IMR-90 (cell line): ENCODE data around the gene TALDO1. TPM values are rescaled to one million over a fixed set of nuclear protein-coding genes. Genes with fewer than 3 reads are reported as not detected.
A peak's percentile ranks its signal among the peaks of the same experiment; 100 is the strongest.

Experiments
- ATAC-seq: fragments of 200-7000 bp; cut with Tn5 transposase; 2 replicates; pipeline ENCODE4 v1.9.1; 2020; ENCODE audit warnings: low read depth, mild to moderate bottlenecking, moderate library complexity
- BruUV-seq: library from RNA; stranded (reverse); fragments of 400-500 nt; replicated peaks from 2 replicates; lab custom pipeline; 2021; lab: Mats Ljungman, UMichigan
- CTCF ChIA-PET: fragments of 300-600 bp; formaldehyde crosslinking; extraction: SDS; loops from one replicate; lab custom pipeline; 2021; ENCODE audit warnings: antibody characterized with exemption; lab: Yijun Ruan, JAX
- POLR2A ChIA-PET: fragments of 300-600 bp; sonication (Branson Sonifier 250); formaldehyde crosslinking; loops from one replicate; lab custom pipeline; 2022; ENCODE audit warnings: antibody characterized with exemption; ENCODE audit not compliant: unreplicated experiment; lab: Charles Lee
- DNase-seq: peaks from one replicate; pipeline ENCODE4 v3.0.0; 2013
- H2AFZ ChIP-seq: replicated peaks from 2 replicates; pipeline ENCODE3; 2013; ENCODE audit warnings: low read length, mild to moderate bottlenecking; ENCODE audit not compliant: poor library complexity
- H2AK5ac ChIP-seq: 2 replicates; pipeline ENCODE4 v1.6.1; 2013; ENCODE audit warnings: low read depth, low read length, inconsistent platforms
- H2AK9ac ChIP-seq: replicated peaks from 2 replicates; pipeline ENCODE3; 2013; ENCODE audit warnings: mild to moderate bottlenecking, low read depth, low read length, moderate library complexity; ENCODE audit not compliant: poor library complexity
- H2BK120ac ChIP-seq: 2 replicates; pipeline ENCODE4 v1.6.1; 2013; ENCODE audit warnings: low read depth, low read length, inconsistent platforms
- H2BK15ac ChIP-seq: 3 replicates; pipeline ENCODE4 v1.6.1; 2013; ENCODE audit warnings: low read depth, low read length, inconsistent platforms
- H2BK20ac ChIP-seq: 2 replicates; pipeline ENCODE4 v1.6.1; 2013; ENCODE audit warnings: low read depth, mild to moderate bottlenecking, inconsistent platforms, low read length, moderate library complexity
- H2BK5ac ChIP-seq: 2 replicates; pipeline ENCODE4 v1.6.1; 2013; ENCODE audit warnings: mild to moderate bottlenecking, low read depth, low read length, inconsistent platforms; ENCODE audit not compliant: poor library complexity, severe bottlenecking
- H3K14ac ChIP-seq: replicated peaks from 2 replicates; pipeline ENCODE4 v1.6.1; 2013; ENCODE audit warnings: low read depth, low read length, inconsistent platforms
- H3K18ac ChIP-seq: 2 replicates; pipeline ENCODE4 v1.6.1; 2013; ENCODE audit warnings: low read depth, low read length, control low read depth
- H3K23ac ChIP-seq: 2 replicates; pipeline ENCODE4 v1.6.1; 2013; ENCODE audit warnings: low read depth, low read length, inconsistent platforms
- H3K27ac ChIP-seq: 2 replicates; pipeline ENCODE4 v1.5.1; 2013; ENCODE audit warnings: mild to moderate bottlenecking, control low read depth, low read length; ENCODE audit not compliant: insufficient read depth
- H3K27me3 ChIP-seq: 2 replicates; pipeline ENCODE4 v1.6.1; 2013; ENCODE audit warnings: low read length; ENCODE audit not compliant: control insufficient read depth, insufficient read depth
- H3K36me3 ChIP-seq: 2 replicates; pipeline ENCODE4 v1.6.1; 2013; ENCODE audit warnings: low read length, mixed read lengths; ENCODE audit not compliant: control insufficient read depth, insufficient read depth
- H3K4ac ChIP-seq: 2 replicates; pipeline ENCODE4 v1.6.1; 2013; ENCODE audit warnings: low read depth, low read length, inconsistent platforms
- H3K4me1 ChIP-seq: 2 replicates; pipeline ENCODE4 v1.6.1; 2013; ENCODE audit warnings: low read length, mixed read lengths; ENCODE audit not compliant: control insufficient read depth, insufficient read depth
- H3K4me2 ChIP-seq: 2 replicates; pipeline ENCODE4 v1.6.1; 2013; ENCODE audit warnings: low read depth, mild to moderate bottlenecking, control low read depth, low read length, moderate library complexity
- H3K4me3 ChIP-seq: 2 replicates; pipeline ENCODE4 v1.5.1; 2013; ENCODE audit warnings: low read depth, mild to moderate bottlenecking, control low read depth, low read length, moderate library complexity; ENCODE audit not compliant: insufficient read depth
- H3K56ac ChIP-seq: 2 replicates; pipeline ENCODE4 v1.6.1; 2013; ENCODE audit warnings: low read length, inconsistent platforms; ENCODE audit not compliant: insufficient read depth; ENCODE audit errors: extremely low read depth
- H3K79me1 ChIP-seq, 2 experiments: 2 replicates each; pipeline ENCODE4 v1.6.1; 2013; ENCODE audit warnings: low read length in 2 of 2, inconsistent platforms in 1 of 2, low read depth in 1 of 2
- H3K9ac ChIP-seq: 2 replicates; pipeline ENCODE4 v1.6.1; 2013; ENCODE audit warnings: low read depth, low read length, control low read depth
- H3K9me1 ChIP-seq: 2 replicates; pipeline ENCODE4 v1.6.1; 2013; ENCODE audit warnings: low read length, inconsistent platforms; ENCODE audit not compliant: insufficient read depth
- H3K9me3 ChIP-seq: 2 replicates; pipeline ENCODE4 v1.6.1; 2013; ENCODE audit warnings: low read length; ENCODE audit not compliant: control insufficient read depth, insufficient read depth
- H4K20me1 ChIP-seq: 2 replicates; pipeline ENCODE4 v1.6.1; 2013; ENCODE audit warnings: low read length, inconsistent platforms; ENCODE audit not compliant: insufficient read depth
- H4K5ac ChIP-seq: 2 replicates; pipeline ENCODE4 v1.6.1; 2013; ENCODE audit warnings: mild to moderate bottlenecking, low read depth, low read length, control low read depth
- H4K8ac ChIP-seq, 2 experiments: 2 replicates each; pipeline ENCODE4 v1.6.1; 2013; ENCODE audit warnings: low read depth in 2 of 2, low read length in 2 of 2, control low read depth in 1 of 2, inconsistent platforms in 1 of 2
- H4K91ac ChIP-seq: 2 replicates; pipeline ENCODE4 v1.6.1; 2013; ENCODE audit warnings: low read depth, low read length, inconsistent platforms; ENCODE audit not compliant: insufficient read depth
- BHLHE40 ChIP-seq: fragments of 150-350 bp; IDR thresholded peaks from 2 replicates; pipeline ENCODE4 v1.6.1; 2016; ENCODE audit warnings: mild to moderate bottlenecking, low read depth, low read length
- CEBPB ChIP-seq: IDR thresholded peaks from 2 replicates; pipeline ENCODE4 v1.6.1; 2012; ENCODE audit warnings: low read depth, low read length, improper control_type of control experiment
- CHD1 ChIP-seq: IDR thresholded peaks from 2 replicates; pipeline ENCODE4 v1.6.1; 2012; ENCODE audit warnings: low read depth, low read length, improper control_type of control experiment
- FOS ChIP-seq: fragments of 150-350 bp; IDR thresholded peaks from 2 replicates; pipeline ENCODE4 v1.6.1; 2016; ENCODE audit warnings: low read depth, low read length
- MAFK ChIP-seq: IDR thresholded peaks from 2 replicates; pipeline ENCODE4 v1.6.1; 2012; ENCODE audit warnings: low read depth, low read length, improper control_type of control experiment
- MAZ ChIP-seq: IDR thresholded peaks from 2 replicates; pipeline ENCODE4 v1.6.1; 2012; ENCODE audit warnings: low read depth, mild to moderate bottlenecking, low read length, improper control_type of control experiment, moderate library complexity, borderline replicate concordance
- MXI1 ChIP-seq: IDR thresholded peaks from 2 replicates; pipeline ENCODE4 v1.6.1; 2012; ENCODE audit warnings: low read depth, mild to moderate bottlenecking, low read length, moderate library complexity, borderline replicate concordance
- NFE2L2 ChIP-seq: fragments of 150-350 bp; IDR thresholded peaks from 2 replicates; pipeline ENCODE4 v1.6.1; 2016; ENCODE audit warnings: low read depth, mild to moderate bottlenecking, low read length
- RCOR1 ChIP-seq: IDR thresholded peaks from 2 replicates; pipeline ENCODE4 v1.6.1; 2012; ENCODE audit warnings: mild to moderate bottlenecking, low read length, improper control_type of control experiment; ENCODE audit not compliant: insufficient replicate concordance
- RFX5 ChIP-seq: IDR thresholded peaks from 2 replicates; pipeline ENCODE4 v1.8.0; 2012; ENCODE audit warnings: low read depth, mild to moderate bottlenecking, low read length, moderate library complexity
- SMC3 ChIP-seq: fragments of 150-350 bp; IDR thresholded peaks from 2 replicates; pipeline ENCODE4 v1.6.1; 2016; ENCODE audit warnings: low read depth, mild to moderate bottlenecking, antibody characterized with exemption, low read length, moderate library complexity
- USF2 ChIP-seq: fragments of 150-350 bp; IDR thresholded peaks from 2 replicates; pipeline ENCODE4 v1.6.1; 2017; ENCODE audit warnings: mild to moderate bottlenecking, antibody characterized with exemption, low read length, low read depth
- WGBS, 2 experiments: methylation state at CpG; one replicate each; pipeline versions ENCODE4 v1.1.5 to v1.1.7; 2013; ENCODE audit warnings: missing lambda C conversion rate in 2 of 2; ENCODE audit not compliant: insufficient read length in 1 of 2; ENCODE audit errors: extremely low coverage in 2 of 2; 5-methylcytosine and 5-hydroxymethylcytosine counted together
- dilution Hi-C: fragments of 300-500 bp; cut with HindIII; formaldehyde crosslinking; loops from one replicate; pipeline ENCODE4 v1.14.3; 2018; ENCODE audit warnings: low sequenced_read_pairs; ENCODE audit not compliant: unreplicated experiment
- in situ Hi-C: fragments of 300-500 bp; cut with MboI; formaldehyde crosslinking; loops from 3 replicates; pipeline ENCODE4 v1.14.3; 2019; ENCODE audit warnings: low sequenced_read_pairs, inconsistent platforms, mixed read lengths
- intact Hi-C: fragments of 100-400 bp; cut with micrococcal nuclease; formaldehyde crosslinking; loops from 2 replicates; pipeline ENCODE4 v1.10.0; 2022
- polyA plus RNA-seq, 3 experiments: library from polyadenylated mRNA; depleted of rRNA; stranded (reverse); fragments of >200 nt; gene quantifications; 2 replicates each; pipeline ENCODE4 v1.2.3, GENCODE V29; 2012; ENCODE audit warnings: low replicate concordance in 1 of 3
- total RNA-seq: library from RNA; depleted of rRNA; stranded (reverse); fragments of >200 nt; gene quantifications from 2 replicates; pipeline ENCODE4 v1.2.3, GENCODE V29; 2012
- TF ChIP-seq, protein P1 (sequence below): conservative IDR thresholded peaks from 2 replicates; pipeline ENCODE4 v1.5.1; 2012; ENCODE audit warnings: mild to moderate bottlenecking, low read depth, low read length, improper control_type of control experiment
- TF ChIP-seq, protein P2 (sequence below): fragments of 150-350 bp; IDR thresholded peaks from 2 replicates; pipeline ENCODE4 v1.6.1; 2016; ENCODE audit warnings: low read depth, mild to moderate bottlenecking, low read length, moderate library complexity, borderline replicate concordance

TALDO1 gene
- total and polyA plus RNA-seq, 2 of the 4 experiments (the other 2 are of a cell fraction), result 147 to 210 TPM

DNA sequence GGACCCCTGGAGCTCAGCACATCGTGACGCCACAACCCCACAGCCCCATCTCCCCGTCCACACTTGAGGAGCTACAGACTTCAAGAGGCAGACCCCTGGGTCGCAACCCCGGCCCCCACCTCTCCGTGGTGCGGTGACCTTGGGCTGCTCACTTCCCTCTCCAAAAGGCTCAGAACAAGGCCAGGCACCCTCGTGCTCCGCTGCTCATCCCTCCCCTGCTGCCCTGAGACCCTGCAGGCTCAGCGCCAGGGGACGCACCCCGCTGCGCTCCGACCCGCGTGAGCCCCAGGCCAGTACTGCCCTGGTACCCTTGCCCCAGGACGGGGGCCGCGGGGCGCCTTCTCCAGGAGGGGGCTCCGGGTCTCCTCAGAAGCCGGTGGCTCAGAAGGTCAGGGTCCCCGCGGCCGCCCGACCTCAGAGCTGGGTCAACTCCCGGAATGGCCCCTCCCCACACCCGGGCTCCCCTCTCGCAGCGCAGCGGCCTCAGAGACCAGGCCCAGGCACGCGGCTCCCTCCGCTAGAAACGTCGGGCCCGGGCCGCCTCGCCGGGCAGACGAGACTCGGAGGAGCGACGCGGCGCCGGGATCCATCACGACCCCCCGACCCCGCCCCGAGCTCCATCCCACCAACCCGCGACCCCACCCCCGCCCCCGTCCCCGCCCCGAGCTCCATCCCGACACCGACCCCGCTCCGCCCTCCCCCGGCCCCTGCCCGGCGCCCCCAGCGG, 29.5 kb downstream of the TALDO1 start:
- no TSS peak for BruUV-seq
- H2AFZ ChIP-seq, result peak overlapping the region; percentile 90
- H2BK15ac ChIP-seq, result no peak overlapping the region; the same call in 2 of the 3 replicates
- H4K5ac ChIP-seq, result peak overlapping the region; percentile 30; the same call in 1 of the 2 replicates
- intact Hi-C loops (no loop called here), dilution Hi-C loops (no loop called here), in situ Hi-C loops (no loop called here)
- ChIA-PET CTCF (no interaction called here), POLR2A (interaction anchor here (0.6 kb wide), 1 partner anchor 27 kb away, joined by 4 read pairs; no protein-coding TSS in a partner anchor)
- peak overlapping the region; percentile 41 for H3K56ac ChIP-seq
- H3K4ac ChIP-seq, result peak overlapping the region; percentile 91
- peak overlapping the region; percentile 93 for H3K23ac ChIP-seq
- peaks cover 13% of the 10 kb centered on the region for H3K4me1 ChIP-seq
- no peak overlapping the region for H2BK120ac ChIP-seq
- DNase-seq (no peak), ATAC-seq (peak; percentile 64)
- no peaks in the 10 kb centered on the region for H3K9me3 ChIP-seq
- no peak overlapping the region for H2BK20ac ChIP-seq
- H2AK5ac ChIP-seq, result peak overlapping the region; percentile 99
- peak overlapping the region; percentile 77 for H3K14ac ChIP-seq
- peak overlapping the region; percentile 56 to 91; a peak in 3 of 4 replicates for H4K8ac ChIP-seq
- peak overlapping the region; percentile 100 for H2AK9ac ChIP-seq
- H3K9ac ChIP-seq, result peak overlapping the region; percentile 99
- H3K4me2 ChIP-seq, result peak overlapping the region; percentile 93
- peak overlapping the region; percentile 99 for H3K4me3 ChIP-seq
- no peak overlapping the region; the same call in 1 of the 2 replicates for H3K18ac ChIP-seq
- peak overlapping the region; percentile 96 for H3K27ac ChIP-seq
- H3K9me1 ChIP-seq, result peaks cover 11% of the 10 kb centered on the region; the same call in 1 of the 2 replicates
- WGBS, 2 experiments, result 7% methylated on average over 5 of the region's 65 CpGs; no CpG with 5 or more reads in 1 of the 2 experiments
- H4K91ac ChIP-seq, result peak overlapping the region; percentile 91
- peak overlapping the region; percentile 88 for H2BK5ac ChIP-seq
- H3K36me3 ChIP-seq, result peaks cover 31% of the 10 kb centered on the region
- H3K27me3 ChIP-seq, result no peaks in the 10 kb centered on the region
- peaks cover 12 to 71% of the 10 kb centered on the region in 2 experiments for H3K79me1 ChIP-seq
- H4K20me1 ChIP-seq, result peaks cover 51% of the 10 kb centered on the region
- TF ChIP-seq MXI1 (no peak), MAFK (no peak), CHD1 (no peak), BHLHE40 (no peak), SMC3 (no peak), RCOR1 (no peak), CEBPB (no peak), USF2 (no peak), RFX5 (no peak), MAZ (no peak), NFE2L2 (no peak), FOS (no peak)
- TF ChIP-seq, protein P1, sequence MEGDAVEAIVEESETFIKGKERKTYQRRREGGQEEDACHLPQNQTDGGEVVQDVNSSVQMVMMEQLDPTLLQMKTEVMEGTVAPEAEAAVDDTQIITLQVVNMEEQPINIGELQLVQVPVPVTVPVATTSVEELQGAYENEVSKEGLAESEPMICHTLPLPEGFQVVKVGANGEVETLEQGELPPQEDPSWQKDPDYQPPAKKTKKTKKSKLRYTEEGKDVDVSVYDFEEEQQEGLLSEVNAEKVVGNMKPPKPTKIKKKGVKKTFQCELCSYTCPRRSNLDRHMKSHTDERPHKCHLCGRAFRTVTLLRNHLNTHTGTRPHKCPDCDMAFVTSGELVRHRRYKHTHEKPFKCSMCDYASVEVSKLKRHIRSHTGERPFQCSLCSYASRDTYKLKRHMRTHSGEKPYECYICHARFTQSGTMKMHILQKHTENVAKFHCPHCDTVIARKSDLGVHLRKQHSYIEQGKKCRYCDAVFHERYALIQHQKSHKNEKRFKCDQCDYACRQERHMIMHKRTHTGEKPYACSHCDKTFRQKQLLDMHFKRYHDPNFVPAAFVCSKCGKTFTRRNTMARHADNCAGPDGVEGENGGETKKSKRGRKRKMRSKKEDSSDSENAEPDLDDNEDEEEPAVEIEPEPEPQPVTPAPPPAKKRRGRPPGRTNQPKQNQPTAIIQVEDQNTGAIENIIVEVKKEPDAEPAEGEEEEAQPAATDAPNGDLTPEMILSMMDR, result no peak
- TF ChIP-seq, protein P2, sequence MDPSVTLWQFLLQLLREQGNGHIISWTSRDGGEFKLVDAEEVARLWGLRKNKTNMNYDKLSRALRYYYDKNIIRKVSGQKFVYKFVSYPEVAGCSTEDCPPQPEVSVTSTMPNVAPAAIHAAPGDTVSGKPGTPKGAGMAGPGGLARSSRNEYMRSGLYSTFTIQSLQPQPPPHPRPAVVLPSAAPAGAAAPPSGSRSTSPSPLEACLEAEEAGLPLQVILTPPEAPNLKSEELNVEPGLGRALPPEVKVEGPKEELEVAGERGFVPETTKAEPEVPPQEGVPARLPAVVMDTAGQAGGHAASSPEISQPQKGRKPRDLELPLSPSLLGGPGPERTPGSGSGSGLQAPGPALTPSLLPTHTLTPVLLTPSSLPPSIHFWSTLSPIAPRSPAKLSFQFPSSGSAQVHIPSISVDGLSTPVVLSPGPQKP, result no peak
